ENCODE results near the gene BTNL3.

BTNL3 gene

DNA sequence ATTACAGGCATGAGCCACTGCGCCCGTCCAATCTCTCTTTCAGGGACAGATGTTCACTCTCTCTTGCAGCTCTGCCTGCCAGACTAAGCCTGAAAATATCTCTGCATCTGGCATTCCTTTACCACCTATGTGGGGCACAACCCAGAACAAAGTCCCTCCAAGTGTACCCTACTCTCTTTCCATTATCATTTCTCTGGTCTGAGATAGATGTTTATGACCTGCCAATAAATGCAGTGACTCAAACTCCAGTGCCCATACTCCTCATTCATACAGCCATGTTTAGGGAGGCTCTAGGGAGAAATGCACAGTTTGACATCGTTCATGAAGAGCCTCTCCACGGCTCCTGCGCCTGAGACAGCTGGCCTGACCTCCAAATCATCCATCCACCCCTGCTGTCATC lies at the start of gene BTNL3:
TSS of gene BTNL3 (plus strand) at position 255 of the 400 bp plus-strand sequence. CDS start 183 bp downstream, outside the sequence.
- TF ChIP-seq, protein P1, sequence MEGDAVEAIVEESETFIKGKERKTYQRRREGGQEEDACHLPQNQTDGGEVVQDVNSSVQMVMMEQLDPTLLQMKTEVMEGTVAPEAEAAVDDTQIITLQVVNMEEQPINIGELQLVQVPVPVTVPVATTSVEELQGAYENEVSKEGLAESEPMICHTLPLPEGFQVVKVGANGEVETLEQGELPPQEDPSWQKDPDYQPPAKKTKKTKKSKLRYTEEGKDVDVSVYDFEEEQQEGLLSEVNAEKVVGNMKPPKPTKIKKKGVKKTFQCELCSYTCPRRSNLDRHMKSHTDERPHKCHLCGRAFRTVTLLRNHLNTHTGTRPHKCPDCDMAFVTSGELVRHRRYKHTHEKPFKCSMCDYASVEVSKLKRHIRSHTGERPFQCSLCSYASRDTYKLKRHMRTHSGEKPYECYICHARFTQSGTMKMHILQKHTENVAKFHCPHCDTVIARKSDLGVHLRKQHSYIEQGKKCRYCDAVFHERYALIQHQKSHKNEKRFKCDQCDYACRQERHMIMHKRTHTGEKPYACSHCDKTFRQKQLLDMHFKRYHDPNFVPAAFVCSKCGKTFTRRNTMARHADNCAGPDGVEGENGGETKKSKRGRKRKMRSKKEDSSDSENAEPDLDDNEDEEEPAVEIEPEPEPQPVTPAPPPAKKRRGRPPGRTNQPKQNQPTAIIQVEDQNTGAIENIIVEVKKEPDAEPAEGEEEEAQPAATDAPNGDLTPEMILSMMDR (IDR thresholded peaks at IDR 0.05; ENCODE audit: low read length, missing control alignments) = no peak
- no peak within 1 kb of the TSS for H3K4me3 ChIP-seq (replicated peaks; ENCODE audit: low read depth, low read length)
- DNase-seq (ENCODE audit: low read depth) = no peak

DNA sequence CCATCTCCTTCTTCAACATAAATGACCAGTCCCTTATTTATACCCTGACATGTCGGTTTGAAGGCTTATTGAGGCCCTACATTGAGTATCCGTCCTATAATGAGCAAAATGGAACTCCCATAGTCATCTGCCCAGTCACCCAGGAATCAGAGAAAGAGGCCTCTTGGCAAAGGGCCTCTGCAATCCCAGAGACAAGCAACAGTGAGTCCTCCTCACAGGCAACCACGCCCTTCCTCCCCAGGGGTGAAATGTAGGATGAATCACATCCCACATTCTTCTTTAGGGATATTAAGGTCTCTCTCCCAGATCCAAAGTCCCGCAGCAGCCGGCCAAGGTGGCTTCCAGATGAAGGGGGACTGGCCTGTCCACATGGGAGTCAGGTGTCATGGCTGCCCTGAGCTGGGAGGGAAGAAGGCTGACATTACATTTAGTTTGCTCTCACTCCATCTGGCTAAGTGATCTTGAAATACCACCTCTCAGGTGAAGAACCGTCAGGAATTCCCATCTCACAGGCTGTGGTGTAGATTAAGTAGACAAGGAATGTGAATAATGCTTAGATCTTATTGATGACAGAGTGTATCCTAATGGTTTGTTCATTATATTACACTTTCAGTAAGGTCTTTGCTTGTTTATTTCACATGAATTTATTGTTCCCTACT lies 38.2 kb upstream of the BTNL3 start:
- TF ChIP-seq, protein P1 (IDR thresholded peaks at IDR 0.05; ENCODE audit: low read length, missing control alignments) = no peak
- no peak for DNase-seq (ENCODE audit: low read depth)
- no peak overlapping the region for H3K4me3 ChIP-seq (replicated peaks; ENCODE audit: low read depth, low read length)

- no peak for DNase-seq (ENCODE audit: low read depth)
- no peak overlapping the region for H3K4me3 ChIP-seq (replicated peaks; ENCODE audit: low read depth, low read length)
- TF ChIP-seq, protein P1 (IDR thresholded peaks at IDR 0.05; ENCODE audit: low read length, missing control alignments) = no peak
These were observed 29.0 kb upstream of the BTNL3 start for GRCh38 chr5:180959661-180960060.

DNA sequence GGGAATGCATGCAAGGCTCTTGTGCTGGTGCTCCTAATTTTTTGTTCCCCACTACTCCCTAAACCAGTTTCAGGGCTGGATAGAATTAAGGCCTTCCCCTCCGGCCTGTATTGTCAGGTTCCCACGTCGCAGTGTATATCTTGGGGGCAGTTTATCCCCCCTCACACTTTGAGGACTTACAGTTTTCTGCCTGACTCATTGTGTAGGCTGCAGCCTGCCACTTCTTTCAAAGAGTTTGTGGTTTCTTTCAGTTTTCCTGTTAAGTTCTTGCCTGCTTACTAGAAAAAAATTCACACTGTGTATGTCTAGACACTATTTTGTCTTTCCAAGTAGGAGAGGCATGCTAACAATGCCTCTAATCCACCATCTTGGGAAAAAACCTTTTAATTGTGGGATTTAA lies 28.4 kb upstream of the BTNL3 start:
- no peak for DNase-seq (ENCODE audit: low read depth)
- TF ChIP-seq, protein P1 (IDR thresholded peaks at IDR 0.05; ENCODE audit: low read length, missing control alignments) = no peak
- H3K4me3 ChIP-seq (replicated peaks; ENCODE audit: low read depth, low read length) = no peak overlapping the region

DNA sequence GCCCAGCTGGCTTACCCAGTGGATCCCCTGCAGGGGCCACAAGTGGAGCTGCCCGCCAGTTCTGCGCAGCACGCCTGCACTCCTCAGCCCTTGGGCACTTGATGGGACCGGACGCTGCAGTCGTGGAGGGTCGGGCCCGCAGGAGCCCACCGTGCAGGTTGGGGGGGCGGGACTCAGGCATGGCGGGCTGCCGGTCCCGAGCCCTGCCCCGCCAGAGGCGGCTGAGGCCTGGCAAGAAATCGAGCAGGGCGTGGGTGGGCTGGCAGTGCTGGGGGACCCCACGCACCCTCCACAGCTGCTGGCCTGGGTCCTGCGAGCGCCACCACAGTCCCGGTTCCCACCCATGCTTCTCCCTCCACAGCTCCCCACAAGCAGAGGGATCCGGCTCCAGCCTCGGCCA lies 19.2 kb upstream of the BTNL3 start:
- TF ChIP-seq, protein P1 (IDR thresholded peaks at IDR 0.05; ENCODE audit: low read length, missing control alignments) = no peak
- DNase-seq (ENCODE audit: low read depth) = no peak
- no peak overlapping the region for H3K4me3 ChIP-seq (replicated peaks; ENCODE audit: low read depth, low read length)

- H3K4me3 ChIP-seq (replicated peaks; ENCODE audit: low read depth, low read length) = no peak overlapping the region
These were observed 18.3 kb upstream of the BTNL3 start for GRCh38 chr5:180970336-180970735.

More at GRCh38 chr5:180970336-180970735, 18.3 kb upstream of the BTNL3 start:
- DNase-seq (ENCODE audit: low read depth) = no peak
- TF ChIP-seq, protein P1 (IDR thresholded peaks at IDR 0.05; ENCODE audit: low read length, missing control alignments) = no peak
